K562 (cell line): Measurements from ENCODE around the gene AEN. TPM values are rescaled to one million over a fixed set of nuclear protein-coding genes. Genes with fewer than 3 reads are reported as not detected.

Source experiments
- ATAC-seq: fragments of 200-7000 bp; cut with Tn5 transposase; 3 replicates; pipeline ENCODE4 v1.9.1; 2020; ENCODE audit warnings: moderate library complexity
- BruUV-seq: library from RNA; stranded (reverse); fragments of 400-500 nt; replicated peaks from 2 replicates; lab custom pipeline; 2021; lab: Mats Ljungman, UMichigan
- CTCF ChIA-PET: fragments of 300-600 bp; formaldehyde crosslinking; extraction: SDS; loops from one replicate; lab custom pipeline; 2021; ENCODE audit warnings: low intra/inter-chr PET ratio; lab: Yijun Ruan, JAX
- POLR2A ChIA-PET: fragments of 300-600, 350-650 bp; sonication (Branson Sonifier 250); formaldehyde crosslinking; extraction: SDS; loops from one replicate; lab custom pipeline; 2021; ENCODE audit warnings: antibody characterized with exemption, inconsistent platforms; lab: Yijun Ruan, JAX
- DNase-seq, 4 experiments: peaks; one replicate each; pipeline versions ENCODE4 v3.0.0 to v3.0.0-alpha.2; 2011 to 2018; ENCODE audit warnings: low spot score in 3 of 4, mixed read lengths in 3 of 4; ENCODE audit errors: extremely low read depth in 1 of 4
- FAIRE-seq: peaks from 2 replicates; lab custom pipeline; 2011; peaks lifted over from hg19 to GRCh38; lab: Jason Lieb, UNC
- H2AFZ ChIP-seq: 2 replicates; pipeline ENCODE4 v1.6.0; 2011; ENCODE audit warnings: low read depth, low read length, control low read depth, inconsistent platforms
- H3K27ac ChIP-seq: fragments of 200-600 bp; 3 replicates; pipeline ENCODE4 v1.8.0; 2011; ENCODE audit warnings: low read depth, mild to moderate bottlenecking, control low read depth, inconsistent platforms, low read length, moderate library complexity, mixed read lengths; ENCODE audit errors: extremely low read depth
- H3K27me3 ChIP-seq, 2 experiments: fragments of 300-600 bp in 1 of 2; 2 replicates in 1 of 2; 3 replicates in 1 of 2; pipeline versions ENCODE4 v1.6.0 to v1.8.0; 2011; ENCODE audit warnings: inconsistent platforms in 2 of 2, low read length in 2 of 2, mild to moderate bottlenecking in 1 of 2, mixed read lengths in 1 of 2, moderate library complexity in 1 of 2; ENCODE audit not compliant: control insufficient read depth in 2 of 2, insufficient read depth in 2 of 2
- H3K36me3 ChIP-seq: fragments of 300-600 bp; 3 replicates; pipeline ENCODE4 v1.8.0; 2011; ENCODE audit warnings: mild to moderate bottlenecking, low read length, inconsistent platforms; ENCODE audit not compliant: control insufficient read depth, insufficient read depth
- H3K4me1 ChIP-seq, 2 experiments: fragments of 200-600 bp in 1 of 2; replicated peaks in 1 of 2; 2 replicates in 1 of 2; 3 replicates in 1 of 2; pipeline versions ENCODE4 v1.5.1 to v1.8.0; 2011; ENCODE audit warnings: inconsistent platforms in 2 of 2, low read length in 2 of 2, mild to moderate bottlenecking in 1 of 2, mixed read lengths in 1 of 2, moderate library complexity in 1 of 2; ENCODE audit not compliant: control insufficient read depth in 2 of 2, insufficient read depth in 2 of 2
- H3K4me2 ChIP-seq: 2 replicates; pipeline ENCODE4 v1.6.1; 2011; ENCODE audit warnings: low read length, control low read depth, inconsistent platforms, mixed read lengths; ENCODE audit not compliant: insufficient read depth
- H3K4me3 ChIP-seq: fragments of 200-600 bp; sonication (generic), shearing (Covaris generic); 2 replicates; pipeline ENCODE4 v1.5.1; 2016; ENCODE audit warnings: control low read depth, inconsistent platforms
- H3K79me2 ChIP-seq: fragments of 200-600 bp; 3 replicates; pipeline ENCODE4 v1.8.0; 2011; ENCODE audit warnings: low read length, inconsistent platforms; ENCODE audit not compliant: control insufficient read depth, insufficient read depth
- H3K9ac ChIP-seq, 2 experiments: 2 replicates each; pipeline versions ENCODE4 v1.6.0 to v1.6.1; 2011; ENCODE audit warnings: low read depth in 2 of 2, low read length in 2 of 2, control low read depth in 1 of 2, inconsistent platforms in 1 of 2, mild to moderate bottlenecking in 1 of 2, mixed read lengths in 1 of 2; ENCODE audit not compliant: insufficient read depth in 1 of 2
- H3K9me1 ChIP-seq: one replicate; pipeline ENCODE4 v1.6.0; 2011; ENCODE audit warnings: inconsistent platforms, mild to moderate bottlenecking, low read length, moderate library complexity; ENCODE audit not compliant: control insufficient read depth, insufficient read depth
- H3K9me3 ChIP-seq: replicated peaks from 2 replicates; pipeline ENCODE4 v1.5.1; 2011; ENCODE audit warnings: low read depth, low read length, inconsistent platforms; ENCODE audit not compliant: control insufficient read depth, insufficient read depth
- H4K20me1 ChIP-seq: replicated peaks from 2 replicates; pipeline ENCODE4 v1.6.1; 2011; ENCODE audit warnings: low read length, inconsistent platforms, mixed read lengths; ENCODE audit not compliant: control insufficient read depth, insufficient read depth
- CBFA2T3 ChIP-seq: fragments of 450-650 bp; IDR thresholded peaks from 2 replicates; pipeline ENCODE4 v1.6.1; 2017
- CEBPB ChIP-seq: fragments of 450-650 bp; IDR thresholded peaks from 2 replicates; pipeline ENCODE4 v1.6.1; 2016; ENCODE audit warnings: missing genetic modification characterization, missing compliant biosample characterization
- COPS2 ChIP-seq: fragments of 450-650 bp; conservative IDR thresholded peaks from 2 replicates; pipeline ENCODE4 v1.6.1; 2016; ENCODE audit warnings: mild to moderate bottlenecking, moderate library complexity
- NFXL1 ChIP-seq: fragments of 450-650 bp; formaldehyde crosslinking; IDR thresholded peaks from 2 replicates; pipeline ENCODE4 v1.4.0; 2021; ENCODE audit warnings: mild to moderate bottlenecking
- PCBP2 ChIP-seq: fragments of 200-400 bp; formaldehyde crosslinking; IDR thresholded peaks from 2 replicates; pipeline ENCODE4 v1.6.1; 2018; ENCODE audit warnings: low read length, low read depth, mild to moderate bottlenecking, moderate library complexity; ENCODE audit not compliant: poor library complexity, severe bottlenecking
- PTBP1 ChIP-seq: fragments of 200-400 bp; formaldehyde crosslinking; IDR thresholded peaks from 2 replicates; pipeline ENCODE4 v1.6.1; 2017; ENCODE audit warnings: low read depth, low read length
- RNF2 ChIP-seq: sonication (generic); IDR thresholded peaks from 2 replicates; pipeline ENCODE4 v1.6.1; 2016
- SMAD1 ChIP-seq: fragments of 150-350 bp; IDR thresholded peaks from 2 replicates; pipeline ENCODE4 v1.6.1; 2014; ENCODE audit warnings: low read length, low read depth; ENCODE audit not compliant: partially characterized antibody
- SREBF1 ChIP-seq: fragments of 150-350 bp; IDR thresholded peaks from 2 replicates; pipeline ENCODE4 v1.6.1; 2014; ENCODE audit warnings: antibody characterized with exemption, low read depth, low read length, borderline replicate concordance
- STAG1 ChIP-seq: sonication (generic); formaldehyde crosslinking; IDR thresholded peaks from 2 replicates; pipeline ENCODE4 v1.5.0; 2020; ENCODE audit warnings: missing genetic modification reagents, borderline replicate concordance
- YY1 ChIP-seq, 3 experiments: IDR thresholded peaks; 2 replicates each; pipeline ENCODE4 v1.6.1; 2011; ENCODE audit warnings: low read length in 2 of 3, mild to moderate bottlenecking in 2 of 3, moderate library complexity in 2 of 3, borderline replicate concordance in 1 of 3, control low read depth in 1 of 3, low read depth in 1 of 3; ENCODE audit not compliant: insufficient read depth in 3 of 3, insufficient replicate concordance in 2 of 3, control insufficient read depth in 1 of 3, insufficient read length in 1 of 3; ENCODE audit errors: extremely low read depth in 1 of 3
- ZNF696 ChIP-seq: fragments of 250-450 bp; sonication (Bioruptor Pico); conservative IDR thresholded peaks from 2 replicates; pipeline ENCODE4 v1.4.0; 2020; ENCODE audit warnings: mild to moderate bottlenecking, moderate library complexity
- WGBS: fragments of 100-300 bp; shearing (Covaris generic); methylation state at CpG from one replicate; pipeline ENCODE4 v1.1.6; 2016; ENCODE audit warnings: low coverage, mixed read lengths; ENCODE audit not compliant: insufficient coverage; ENCODE audit errors: missing lambda C conversion rate; 5-methylcytosine and 5-hydroxymethylcytosine counted together
- in situ Hi-C: fragments of 300-500 bp; cut with MboI; formaldehyde crosslinking; loops from 4 replicates; pipeline ENCODE4 v1.15.0; 2018; ENCODE audit warnings: inconsistent platforms, mixed read lengths
- intact Hi-C: fragments of 100-400 bp; cut with micrococcal nuclease; formaldehyde crosslinking; loops from 2 replicates; pipeline ENCODE4 v1.14.2; 2022
- polyA plus RNA-seq, 8 experiments: library from polyadenylated mRNA; depleted of rRNA in 4 of 8; stranded (reverse) in 5 of 8; unstranded in 3 of 8; fragments of >200 nt; fragmentation: Nextera tagmentation in 2 of 8; fragmentation: Illumina TruSeq in 1 of 8; extraction: Ambion mirVana in 2 of 8; extraction: Trizol in 1 of 8; gene quantifications; 2 replicates each; pipeline versions ENCODE4 v1.2.1 to v1.2.3, GENCODE V29; 2011 to 2014; ENCODE audit warnings: inconsistent platforms in 1 of 8, missing spikeins in 1 of 8
- total RNA-seq, 7 experiments: library from RNA; depleted of rRNA in 6 of 7; stranded (reverse); fragments of >200 nt in 6 of 7; fragmentation: Illumina TruSeq in 2 of 7; extraction: Trizol in 2 of 7; gene quantifications; 2 replicates each; pipeline versions ENCODE4 v1.2.1 to v1.2.3, GENCODE V29; 2011 to 2021; ENCODE audit warnings: low replicate concordance in 1 of 7
- TF ChIP-seq, protein P1 (sequence below): fragments of 200-400 bp; formaldehyde crosslinking; IDR thresholded peaks from 2 replicates; pipeline ENCODE4 v1.6.1; 2017; ENCODE audit warnings: mild to moderate bottlenecking, low read depth, low read length, moderate library complexity
- TF ChIP-seq, protein P2 (sequence below): conservative IDR thresholded peaks from 2 replicates; pipeline ENCODE4 v1.6.1; 2011; ENCODE audit warnings: low read depth, mild to moderate bottlenecking, low read length; ENCODE audit not compliant: control insufficient read depth

Gene AEN
- total and polyA plus RNA-seq, 9 of the 15 experiments (the other 6 are each of a cell fraction or from before 2014, with no cell fraction given), result 9.0 to 51.0 (median 32.8) TPM

DNA sequence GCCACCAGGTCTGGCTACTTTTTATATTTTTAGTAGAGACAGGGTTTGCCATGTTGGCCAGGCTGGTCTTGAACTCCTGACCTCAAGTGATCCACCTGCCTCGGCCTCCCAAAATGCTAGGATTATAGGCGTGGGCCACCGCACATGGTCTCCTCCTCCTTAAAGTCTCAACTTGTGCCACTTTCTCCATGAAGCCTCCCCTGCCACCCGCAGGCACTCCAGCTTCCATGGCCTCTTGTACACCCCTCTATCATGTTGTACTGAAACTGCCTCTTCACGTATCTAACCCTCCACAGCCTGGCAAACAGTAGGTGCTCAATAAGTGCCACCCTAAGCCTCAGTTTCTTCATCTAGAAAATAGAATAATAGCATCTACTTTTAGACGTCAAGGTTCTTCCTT is 57.6 kb downstream of the AEN start:
- no peaks in the 10 kb centered on the region for H4K20me1 ChIP-seq
- ATAC-seq, result no peak
- peaks cover 21 to 32% of the 10 kb centered on the region in 2 experiments; a peak in 4 of 5 replicates for H3K27me3 ChIP-seq
- no peaks in the 10 kb centered on the region for H3K9me1 ChIP-seq
- under 1% methylated on average over 6 of the region's 6 CpGs for WGBS
- no TSS peak for BruUV-seq
- POLR2A ChIA-PET, result no interaction called here
- H3K9me3 ChIP-seq, result no peaks in the 10 kb centered on the region
- H3K9ac ChIP-seq, result no peak overlapping the region
- intact Hi-C loops (no loop called here), in situ Hi-C loops (no loop called here)
- no peak overlapping the region for H3K4me3 ChIP-seq
- CTCF ChIA-PET, result no interaction called here
- no peak overlapping the region for H3K4me2 ChIP-seq
- peaks cover 0 to 5% of the 10 kb centered on the region in 2 experiments; a peak in 2 of 5 replicates for H3K4me1 ChIP-seq
- no peak for DNase-seq
- TF ChIP-seq NFXL1 (CRISPR knock-in tag) (no peak), SMAD1 (no peak), RNF2 (no peak), COPS2 (no peak), STAG1 (CRISPR knock-in tag) (no peak), ZNF696 (CRISPR knock-in tag) (no peak), SREBF1 (no peak), YY1 (IDR thresholded peaks at IDR 0.05; ENCODE audit: borderline replicate concordance in 1 of 3, control insufficient read depth in 1 of 3, extremely low read depth in 1 of 3, insufficient read depth in 3 of 3, insufficient read length in 1 of 3, insufficient replicate concordance in 2 of 3, low read depth in 1 of 3, low read length in 2 of 3) (no peak), PTBP1 (no peak), CEBPB (tag) (no peak), PCBP2 (no peak), CBFA2T3 (no peak)
- TF ChIP-seq, protein P1, sequence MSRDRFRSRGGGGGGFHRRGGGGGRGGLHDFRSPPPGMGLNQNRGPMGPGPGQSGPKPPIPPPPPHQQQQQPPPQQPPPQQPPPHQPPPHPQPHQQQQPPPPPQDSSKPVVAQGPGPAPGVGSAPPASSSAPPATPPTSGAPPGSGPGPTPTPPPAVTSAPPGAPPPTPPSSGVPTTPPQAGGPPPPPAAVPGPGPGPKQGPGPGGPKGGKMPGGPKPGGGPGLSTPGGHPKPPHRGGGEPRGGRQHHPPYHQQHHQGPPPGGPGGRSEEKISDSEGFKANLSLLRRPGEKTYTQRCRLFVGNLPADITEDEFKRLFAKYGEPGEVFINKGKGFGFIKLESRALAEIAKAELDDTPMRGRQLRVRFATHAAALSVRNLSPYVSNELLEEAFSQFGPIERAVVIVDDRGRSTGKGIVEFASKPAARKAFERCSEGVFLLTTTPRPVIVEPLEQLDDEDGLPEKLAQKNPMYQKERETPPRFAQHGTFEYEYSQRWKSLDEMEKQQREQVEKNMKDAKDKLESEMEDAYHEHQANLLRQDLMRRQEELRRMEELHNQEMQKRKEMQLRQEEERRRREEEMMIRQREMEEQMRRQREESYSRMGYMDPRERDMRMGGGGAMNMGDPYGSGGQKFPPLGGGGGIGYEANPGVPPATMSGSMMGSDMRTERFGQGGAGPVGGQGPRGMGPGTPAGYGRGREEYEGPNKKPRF, result no peak
- TF ChIP-seq, protein P2, sequence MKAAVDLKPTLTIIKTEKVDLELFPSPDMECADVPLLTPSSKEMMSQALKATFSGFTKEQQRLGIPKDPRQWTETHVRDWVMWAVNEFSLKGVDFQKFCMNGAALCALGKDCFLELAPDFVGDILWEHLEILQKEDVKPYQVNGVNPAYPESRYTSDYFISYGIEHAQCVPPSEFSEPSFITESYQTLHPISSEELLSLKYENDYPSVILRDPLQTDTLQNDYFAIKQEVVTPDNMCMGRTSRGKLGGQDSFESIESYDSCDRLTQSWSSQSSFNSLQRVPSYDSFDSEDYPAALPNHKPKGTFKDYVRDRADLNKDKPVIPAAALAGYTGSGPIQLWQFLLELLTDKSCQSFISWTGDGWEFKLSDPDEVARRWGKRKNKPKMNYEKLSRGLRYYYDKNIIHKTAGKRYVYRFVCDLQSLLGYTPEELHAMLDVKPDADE, result no peak
- FAIRE-seq, result no peak
- H3K36me3 ChIP-seq, result no peaks in the 10 kb centered on the region
- H3K79me2 ChIP-seq, result no peaks in the 10 kb centered on the region
- H3K27ac ChIP-seq, result no peak overlapping the region
- no peak overlapping the region for H2AFZ ChIP-seq
